Gastrocnemius medialis (tissue), 4 donors: ENCODE measurements around the gene MFSD2B. TPM values are rescaled to one million over a fixed set of nuclear protein-coding genes. Genes with fewer than 3 reads are reported as not detected.

Source experiments
- ATAC-seq, 2 donors: fragments of 150-250 bp; one replicate each; pipeline ENCODE4 v1.9.1; 2016
- DNase-seq, 2 donors: peaks; one replicate each; pipeline ENCODE4 v3.0.0-alpha.2; 2019
- H3K27ac ChIP-seq, 4 donors: fragments of 200-600 bp; sonication (generic); 1 replicate in 1 of 4; 2 replicates in 3 of 4; pipeline ENCODE4 v1.5.1; 2016 to 2018; ENCODE audit warnings: mild to moderate bottlenecking in 2 of 4, moderate library complexity in 1 of 4
- H3K27me3 ChIP-seq, 3 donors: fragments of 200-600 bp; sonication (generic) in 2 of 3; 1 replicate in 1 of 3; 2 replicates in 2 of 3; pipeline versions ENCODE4 v1.5.1 to v1.6.0; 2016 to 2019; ENCODE audit warnings: mild to moderate bottlenecking in 1 of 3, moderate library complexity in 1 of 3
- H3K36me3 ChIP-seq, 2 donors: fragments of 200-600 bp; sonication (generic) in 1 of 2; one replicate each; pipeline ENCODE4 v1.5.1; 2017 to 2018
- H3K4me1 ChIP-seq, 2 donors: fragments of 200-600 bp; sonication (generic) in 1 of 2; one replicate each; pipeline ENCODE4 v1.5.1; 2016 to 2017; ENCODE audit warnings: mild to moderate bottlenecking in 2 of 2
- H3K4me3 ChIP-seq, 4 donors: fragments of 200-600 bp; sonication (generic) in 3 of 4; 1 replicate in 1 of 4; 2 replicates in 3 of 4; pipeline ENCODE4 v1.5.1; 2016 to 2019; ENCODE audit warnings: mild to moderate bottlenecking in 2 of 4
- H3K9me3 ChIP-seq, 3 donors: fragments of 200-600 bp; sonication (generic) in 2 of 3; 1 replicate in 1 of 3; 2 replicates in 2 of 3; pipeline ENCODE4 v1.5.1; 2016 to 2019
- CTCF ChIP-seq, 5 experiments: fragments of 450-650 bp in 3 of 5; fragments of 200-600 bp in 2 of 5; sonication (generic) in 2 of 5; IDR thresholded peaks in 4 of 5; conservative IDR thresholded peaks in 1 of 5; 1 replicate in 4 of 5; 2 replicates in 1 of 5; pipeline ENCODE4 v1.5.1; 2016 to 2019; ENCODE audit warnings: antibody characterized with exemption in 5 of 5, mild to moderate bottlenecking in 3 of 5, moderate library complexity in 3 of 5
- POLR2A ChIP-seq, 2 donors: fragments of 450-650 bp; IDR thresholded peaks; one replicate each; pipeline ENCODE4 v1.6.1; 2017; ENCODE audit warnings: antibody characterized with exemption in 2 of 2, mild to moderate bottlenecking in 2 of 2, moderate library complexity in 2 of 2
- in situ Hi-C, 4 donors: fragments of 200-750 bp; cut with MboI; loops; one replicate each; pipeline versions ENCODE4 v1.15.0 to v1.8.0; 2017; ENCODE audit warnings: low sequenced_read_pairs in 4 of 4
- intact Hi-C: fragments of 100-400 bp; cut with DNase I; formaldehyde crosslinking; loops from one replicate; pipeline ENCODE4 v1.15.1; 2023; ENCODE audit warnings: low total_unique reads
- total RNA-seq, 4 donors: library from RNA; depleted of rRNA; stranded (reverse); fragments of >200 nt; gene quantifications; one replicate each; pipeline versions ENCODE4 v1.1.0 to v1.2.3, GENCODE V29; 2016

Gene MFSD2B
- total RNA-seq, 4 donors from 2014 or later: not detected

DNA sequence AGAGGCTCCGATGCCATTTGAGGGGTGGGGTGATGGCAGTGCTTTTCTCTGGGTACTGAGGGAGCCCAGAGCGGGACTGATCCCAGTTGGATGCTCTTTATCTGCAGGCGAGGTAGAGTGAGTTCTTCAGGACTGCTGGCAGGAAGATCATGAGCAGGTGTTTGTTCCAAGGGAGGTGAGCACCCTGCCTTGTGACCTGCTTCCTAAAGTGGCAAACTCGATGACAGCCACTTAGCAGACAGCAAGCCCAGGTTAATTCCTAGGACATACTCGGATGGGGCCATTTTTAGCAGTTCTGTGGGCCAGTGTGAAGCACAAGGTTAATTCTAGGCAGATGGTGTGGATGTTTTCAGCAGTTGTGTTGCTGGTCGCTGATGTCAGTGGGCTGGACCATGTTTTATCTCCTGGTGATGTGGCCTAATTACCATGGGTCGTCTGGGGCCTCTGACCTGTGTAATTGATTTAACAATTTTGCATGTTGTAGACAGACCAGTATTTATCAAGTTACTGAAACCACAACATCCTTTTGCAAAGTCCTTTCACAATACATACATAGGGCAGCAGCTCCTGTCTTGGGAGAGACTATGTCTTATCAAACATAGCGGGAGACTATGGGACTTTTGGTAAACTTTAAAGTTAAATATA lies 44.6 kb downstream of the MFSD2B start:
- in situ Hi-C loops: no loop called here
- DNase-seq (no peak), ATAC-seq (no peak)
- peaks cover 0 to 8% of the 10 kb centered on the region in 2 donors for H3K4me1 ChIP-seq
- TF ChIP-seq POLR2A (IDR thresholded peaks at IDR 0.05) (no peak), CTCF (IDR thresholded peaks at IDR 0.05 in 4 of 5, conservative IDR thresholded peaks at IDR 0.05 in 1 of 5) (no peak)
- intact Hi-C loops: no loop called here
- H3K27ac ChIP-seq: no peak overlapping the region
- H3K4me3 ChIP-seq: no peak overlapping the region
- no peaks in the 10 kb centered on the region for H3K36me3 ChIP-seq
- peaks cover 0 to 10% (median 8%) of the 10 kb centered on the region in 3 donors for H3K27me3 ChIP-seq
- no peaks in the 10 kb centered on the region for H3K9me3 ChIP-seq

GRCh38 chr2:24055750-24056149 lies 45.9 kb downstream of the MFSD2B start:
- no peaks in the 10 kb centered on the region for H3K27me3 ChIP-seq
- H3K4me3 ChIP-seq: no peak overlapping the region
- ATAC-seq (no peak), DNase-seq (no peak)
- intact Hi-C loops (no loop called here), in situ Hi-C loops (no loop called here)
- no peaks in the 10 kb centered on the region for H3K9me3 ChIP-seq
- H3K4me1 ChIP-seq: no peaks in the 10 kb centered on the region
- TF ChIP-seq CTCF (IDR thresholded peaks at IDR 0.05 in 4 of 5, conservative IDR thresholded peaks at IDR 0.05 in 1 of 5) (no peak), POLR2A (IDR thresholded peaks at IDR 0.05) (no peak)
- no peak overlapping the region for H3K27ac ChIP-seq
- H3K36me3 ChIP-seq: no peaks in the 10 kb centered on the region

- no peaks in the 10 kb centered on the region for H3K9me3 ChIP-seq
- DNase-seq (no peak), ATAC-seq (no peak)
- no peaks in the 10 kb centered on the region for H3K27me3 ChIP-seq
- no peak overlapping the region for H3K4me3 ChIP-seq
- intact Hi-C loops (no loop called here), in situ Hi-C loops (no loop called here)
- no peak for TF ChIP-seq POLR2A (IDR thresholded peaks at IDR 0.05)
- TF ChIP-seq CTCF (IDR thresholded peaks at IDR 0.05 in 4 of 5, conservative IDR thresholded peaks at IDR 0.05 in 1 of 5): no peak
- no peak overlapping the region for H3K27ac ChIP-seq
- H3K4me1 ChIP-seq: no peaks in the 10 kb centered on the region
- no peaks in the 10 kb centered on the region for H3K36me3 ChIP-seq
These were observed 48.8 kb downstream of the MFSD2B start for GRCh38 chr2:24058564-24059271.

DNA sequence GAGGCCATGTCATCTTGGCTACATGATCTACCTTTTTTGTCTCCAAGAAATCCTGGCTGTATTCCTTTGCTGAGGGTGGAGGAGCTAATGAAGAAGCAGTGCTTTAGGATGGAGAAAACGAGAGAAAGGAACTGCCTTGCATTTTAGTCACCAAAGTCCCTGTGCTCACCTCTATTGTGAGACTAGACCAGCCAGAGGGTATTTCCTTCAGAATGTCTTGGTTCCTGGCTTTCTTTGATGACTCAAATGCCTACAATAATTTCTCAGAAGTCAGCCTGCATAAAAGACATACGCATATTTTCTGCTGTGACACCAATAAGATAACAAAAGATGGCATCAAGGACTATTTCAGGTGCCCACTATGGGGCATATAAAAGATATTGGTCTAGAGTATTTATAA lies 55.5 kb downstream of the MFSD2B start:
- Histone ChIP-seq H3K4me1 (no peaks in the 10 kb centered on the region), H3K4me3 (no peak overlapping the region), H3K27me3 (no peaks in the 10 kb centered on the region), H3K36me3 (peaks cover 0 to 37% of the 10 kb centered on the region in 2 donors), H3K27ac (no peak overlapping the region), H3K9me3 (no peaks in the 10 kb centered on the region)
- DNase-seq (no peak), ATAC-seq (no peak)
- TF ChIP-seq POLR2A (IDR thresholded peaks at IDR 0.05): no peak
- TF ChIP-seq CTCF (IDR thresholded peaks at IDR 0.05 in 4 of 5, conservative IDR thresholded peaks at IDR 0.05 in 1 of 5): no peak
- intact Hi-C loops: no loop called here
- in situ Hi-C loops: no loop called here
